Activated naive CD4-positive, alpha-beta T cell treated with anti-CD3 and anti-CD28 coated beads, Interleukin-2, amount 50 U/mL, for 24 hours (primary cell): Measurements from ENCODE around the gene LMAN1.

Source experiments
- H3K27ac Mint-ChIP-seq: one replicate; pipeline ENCODE4 v1.8.0; 2021; ENCODE audit warnings: mild to moderate bottlenecking, mixed read lengths
- H3K27me3 Mint-ChIP-seq: one replicate; pipeline ENCODE4 v1.8.0; 2021; ENCODE audit warnings: mixed read lengths
- H3K36me3 Mint-ChIP-seq: one replicate; pipeline ENCODE4 v1.8.0; 2021; ENCODE audit warnings: mixed read lengths
- H3K4me1 Mint-ChIP-seq: one replicate; pipeline ENCODE4 v1.8.0; 2021; ENCODE audit warnings: mixed read lengths
- H3K4me3 Mint-ChIP-seq: one replicate; pipeline ENCODE4 v1.8.0; 2021; ENCODE audit warnings: mild to moderate bottlenecking, mixed read lengths
- H3K9me3 Mint-ChIP-seq: one replicate; pipeline ENCODE4 v1.8.0; 2021; ENCODE audit warnings: mixed read lengths

Gene LMAN1

GRCh38 chr18:59298871-59299270 lies 60.2 kb downstream of the LMAN1 start:
- H3K9me3 Mint-ChIP-seq, result no peaks in the 10 kb centered on the region
- peaks cover 12% of the 10 kb centered on the region for H3K27me3 Mint-ChIP-seq
- no peaks in the 10 kb centered on the region for H3K36me3 Mint-ChIP-seq
- H3K4me1 Mint-ChIP-seq, result no peaks in the 10 kb centered on the region
- H3K27ac Mint-ChIP-seq, result no peak overlapping the region
- H3K4me3 Mint-ChIP-seq, result no peak overlapping the region

- Mint-ChIP-seq H3K36me3 (no peaks in the 10 kb centered on the region), H3K27me3 (peaks cover 28% of the 10 kb centered on the region), H3K27ac (no peak overlapping the region), H3K9me3 (no peaks in the 10 kb centered on the region), H3K4me1 (no peaks in the 10 kb centered on the region), H3K4me3 (no peak overlapping the region)
Observed at GRCh38 chr18:59293317-59293716, 65.7 kb downstream of the LMAN1 start.

- H3K4me3 Mint-ChIP-seq, result no peak overlapping the region
- no peak overlapping the region for H3K27ac Mint-ChIP-seq
- no peaks in the 10 kb centered on the region for H3K9me3 Mint-ChIP-seq
- no peaks in the 10 kb centered on the region for H3K4me1 Mint-ChIP-seq
- no peaks in the 10 kb centered on the region for H3K36me3 Mint-ChIP-seq
- peaks cover 38% of the 10 kb centered on the region for H3K27me3 Mint-ChIP-seq
Observed at GRCh38 chr18:59286341-59286740, 72.7 kb downstream of the LMAN1 start.

GRCh38 chr18:59282341-59282740 lies 76.7 kb downstream of the LMAN1 start:
- Mint-ChIP-seq H3K27me3 (peaks cover 49% of the 10 kb centered on the region), H3K9me3 (no peaks in the 10 kb centered on the region), H3K27ac (no peak overlapping the region), H3K4me1 (no peaks in the 10 kb centered on the region), H3K4me3 (no peak overlapping the region), H3K36me3 (no peaks in the 10 kb centered on the region)

GRCh38 chr18:59279722-59280121 lies 79.3 kb downstream of the LMAN1 start:
- no peak overlapping the region for H3K27ac Mint-ChIP-seq
- H3K36me3 Mint-ChIP-seq, result no peaks in the 10 kb centered on the region
- H3K4me3 Mint-ChIP-seq, result no peak overlapping the region
- H3K27me3 Mint-ChIP-seq, result peaks cover 48% of the 10 kb centered on the region
- H3K4me1 Mint-ChIP-seq, result peaks cover under 1% of the 10 kb centered on the region
- no peaks in the 10 kb centered on the region for H3K9me3 Mint-ChIP-seq

GRCh38 chr18:59279193-59279592 lies 79.9 kb downstream of the LMAN1 start:
- Mint-ChIP-seq H3K27ac (no peak overlapping the region), H3K4me1 (peaks cover 6% of the 10 kb centered on the region)

GRCh38 chr18:59278793-59279192 lies 80.3 kb downstream of the LMAN1 start:
- Mint-ChIP-seq H3K9me3 (no peaks in the 10 kb centered on the region), H3K27me3 (peaks cover 48% of the 10 kb centered on the region), H3K4me1 (peaks cover 6% of the 10 kb centered on the region), H3K36me3 (no peaks in the 10 kb centered on the region), H3K4me3 (no peak overlapping the region), H3K27ac (no peak overlapping the region)

More at GRCh38 chr18:59279193-59279592, 79.9 kb downstream of the LMAN1 start:
- no peaks in the 10 kb centered on the region for H3K9me3 Mint-ChIP-seq
- H3K4me3 Mint-ChIP-seq, result no peak overlapping the region
- H3K36me3 Mint-ChIP-seq, result no peaks in the 10 kb centered on the region
- H3K27me3 Mint-ChIP-seq, result peaks cover 48% of the 10 kb centered on the region
